Astrocyte of the spinal cord (primary cell): ENCODE data around the gene COG5.

Experiments
- DNase-seq: peaks from one replicate; pipeline ENCODE4 v3.0.0; 2011; ENCODE audit warnings: low read depth, low spot score
- H3K4me3 ChIP-seq: 2 replicates; pipeline ENCODE4 v1.5.1; 2011; ENCODE audit warnings: low read depth, mild to moderate bottlenecking, low read length, moderate library complexity
- CTCF ChIP-seq: IDR thresholded peaks from 2 replicates; pipeline ENCODE4 v1.5.1; 2012; ENCODE audit warnings: low read depth, mild to moderate bottlenecking, low read length, inconsistent platforms
- in situ Hi-C: cut with HindIII; loops from 2 replicates; pipeline ENCODE4 v1.10.0; 2017; ENCODE audit warnings: low sequenced_read_pairs

The COG5 gene

DNA sequence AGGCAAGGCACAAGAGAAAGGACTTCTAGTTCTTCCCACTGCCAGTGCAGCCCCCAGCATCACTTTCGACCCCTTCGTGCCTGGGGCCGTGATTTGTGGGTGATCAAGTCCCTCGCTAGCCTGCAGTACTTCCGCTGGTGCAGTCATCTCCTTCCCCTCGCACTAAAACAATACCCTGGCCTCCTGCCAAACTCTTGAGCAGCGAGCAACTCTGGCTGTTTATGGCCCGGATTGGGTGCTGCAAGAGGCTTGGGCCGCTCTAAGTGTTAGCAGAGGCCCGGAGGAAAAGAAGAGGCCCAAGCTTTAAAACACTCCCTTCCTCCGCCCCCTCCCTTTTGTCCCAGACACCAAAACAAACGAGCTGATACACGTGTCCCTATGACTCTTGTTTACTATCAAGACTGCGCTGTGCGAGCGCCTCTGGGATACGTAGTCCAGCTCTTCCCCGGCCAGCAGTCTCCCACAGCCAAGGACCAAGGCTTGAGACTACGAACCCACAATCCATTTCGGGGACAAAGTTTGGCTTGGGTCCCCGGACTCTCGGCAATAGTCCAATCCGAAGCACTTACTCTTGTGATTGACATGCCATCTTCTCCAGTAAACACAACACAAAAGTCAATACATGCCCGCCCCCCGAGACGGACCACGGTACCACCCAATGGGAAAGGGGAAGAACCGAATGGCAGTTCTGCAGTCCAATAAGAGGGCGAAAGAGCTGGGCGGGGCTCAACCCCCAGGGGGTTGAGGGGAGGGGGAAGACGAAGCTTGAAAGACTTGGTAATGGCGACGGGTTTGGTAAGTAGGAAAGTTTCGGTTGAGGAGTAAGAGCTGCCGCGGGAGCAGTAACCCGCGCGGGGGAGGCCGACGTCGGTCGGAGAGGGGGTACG is 395.2 kb downstream of the COG5 start, which contains the start of gene HBP1:
HBP1 (plus strand) TSS at position 771 of the 887 bp plus-strand sequence. CDS start 10,891 bp downstream, outside the sequence.
- peak; percentile 100 for DNase-seq
- TF ChIP-seq CTCF: no peak
- in situ Hi-C loops: no loop called here
- peak within 1 kb of the TSS; percentile 92 for H3K4me3 ChIP-seq

- peak; percentile 38 for TF ChIP-seq CTCF
- peak; percentile 91 for DNase-seq
- peak overlapping the region; percentile 54 for H3K4me3 ChIP-seq
- in situ Hi-C loops: no loop called here
These were observed 396.1 kb downstream of the COG5 start for GRCh38 chr7:107167483-107168232.

DNA sequence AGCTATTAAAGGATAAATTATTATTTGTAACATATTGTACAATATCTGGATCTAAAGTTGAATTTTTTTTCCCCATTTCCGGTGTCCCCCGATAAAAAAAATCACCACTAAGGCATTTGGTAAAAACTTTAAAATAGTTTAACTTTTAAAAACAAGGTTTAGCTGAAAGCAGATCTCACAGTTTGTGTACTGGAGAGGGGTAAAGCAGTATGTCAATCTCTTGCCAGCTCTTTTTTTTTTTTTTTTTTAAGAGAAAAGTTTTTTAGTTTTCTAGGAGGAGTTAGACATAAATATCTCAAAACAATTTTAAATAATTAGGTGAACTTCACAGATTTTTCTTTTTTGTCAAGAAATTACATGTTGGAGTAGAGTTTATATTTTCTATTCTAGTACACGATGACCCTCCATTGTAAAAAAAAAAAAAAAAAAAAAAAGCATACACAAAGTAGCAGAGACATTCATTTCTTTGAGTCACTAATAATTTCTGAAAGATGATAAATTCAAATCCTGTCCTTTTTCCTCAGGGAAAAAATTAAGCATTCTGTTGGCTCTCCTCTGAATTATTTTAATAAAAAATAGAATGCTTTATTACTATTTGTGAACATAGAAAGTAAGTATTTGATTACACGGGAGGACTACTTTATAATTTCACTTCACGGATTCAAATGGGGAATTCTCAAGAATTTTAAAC is 396.8 kb downstream of the COG5 start:
- TF ChIP-seq CTCF: no peak
- H3K4me3 ChIP-seq: peak overlapping the region; percentile 54
- DNase-seq: peak; percentile 32
- in situ Hi-C loops: no loop called here

- H3K4me3 ChIP-seq: no peak overlapping the region
- in situ Hi-C loops: no loop called here
- no peak for TF ChIP-seq CTCF
- no peak for DNase-seq
These were observed 398.4 kb downstream of the COG5 start for GRCh38 chr7:107165341-107165740.

GRCh38 chr7:107164092-107164491 is 399.6 kb downstream of the COG5 start:
- H3K4me3 ChIP-seq: no peak overlapping the region
- DNase-seq: no peak
- in situ Hi-C loops: no loop called here
- no peak for TF ChIP-seq CTCF

DNA sequence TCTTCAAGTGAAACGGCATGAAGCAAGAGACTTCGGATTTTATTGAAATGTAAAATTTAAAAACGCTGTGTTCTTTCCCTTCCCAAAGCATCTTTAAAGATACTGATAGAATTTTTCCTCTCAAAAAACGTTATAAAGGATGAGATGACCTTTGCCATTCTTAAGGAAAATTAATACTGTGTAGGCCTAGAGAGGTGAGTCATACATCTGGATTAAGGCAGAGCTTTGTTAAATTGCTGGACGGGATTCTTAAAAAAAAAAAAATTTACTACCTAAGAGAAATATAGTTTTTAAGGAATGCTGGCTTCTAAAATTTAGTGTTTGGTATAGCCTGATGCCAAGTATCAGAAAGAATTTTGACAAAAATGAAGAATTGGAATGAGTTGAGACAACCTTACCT is 401.2 kb downstream of the COG5 start:
- no peak overlapping the region for H3K4me3 ChIP-seq
- DNase-seq: no peak
- TF ChIP-seq CTCF: no peak
- in situ Hi-C loops: no loop called here
